HuH-7.5 (cell line): ENCODE measurements around the gene VWCE.
"Not testable (repeated sequence)": the region's sequence is repeated elsewhere in the genome, so short reads cannot be mapped to it uniquely, and the experiment has no call there.

ENCODE experiments used
- DNase-seq: peaks from one replicate; pipeline ENCODE4 v3.0.0; 2011; ENCODE audit warnings: low spot score

VWCE gene

GRCh38 chr11:61252332-61252731 lies 42.8 kb downstream of the VWCE start:
- DNase-seq, result not testable (repeated sequence)

- not testable (repeated sequence) for DNase-seq
Measured at GRCh38 chr11:61250796-61251765, 44.0 kb downstream of the VWCE start.

- not testable (repeated sequence) for DNase-seq
Measured at GRCh38 chr11:61249201-61249600, 45.9 kb downstream of the VWCE start.

GRCh38 chr11:61248071-61248470 lies 47.0 kb downstream of the VWCE start:
- DNase-seq, result not testable (repeated sequence)

GRCh38 chr11:61245284-61245964 lies 49.7 kb downstream of the VWCE start:
- not testable (repeated sequence) for DNase-seq

GRCh38 chr11:61241526-61241925 lies 53.6 kb downstream of the VWCE start:
- not testable (repeated sequence) for DNase-seq

- not testable (repeated sequence) for DNase-seq
Measured at GRCh38 chr11:61240875-61241274, 54.2 kb downstream of the VWCE start, which contains the start of gene PGA5. PGA5 (plus strand) TSS chr11:61241175; CDS start chr11:61241227, 52 bp downstream.

GRCh38 chr11:61240288-61240687 lies 54.8 kb downstream of the VWCE start:
- DNase-seq, result not testable (repeated sequence)

GRCh38 chr11:61237130-61237529 lies 58.0 kb downstream of the VWCE start:
- DNase-seq, result not testable (repeated sequence)

GRCh38 chr11:61232548-61233145 lies 62.5 kb downstream of the VWCE start:
- not testable (repeated sequence) for DNase-seq

- not testable (repeated sequence) for DNase-seq
Measured at GRCh38 chr11:61231585-61231984, 63.5 kb downstream of the VWCE start.

GRCh38 chr11:61231033-61231432 lies 64.1 kb downstream of the VWCE start:
- DNase-seq, result not testable (repeated sequence)

- DNase-seq, result not testable (repeated sequence)
Measured at GRCh38 chr11:61229458-61229857, 65.7 kb downstream of the VWCE start.

GRCh38 chr11:61226457-61227137 lies 68.5 kb downstream of the VWCE start:
- not testable (repeated sequence) for DNase-seq

GRCh38 chr11:61222692-61223091 lies 72.4 kb downstream of the VWCE start:
- DNase-seq, result not testable (repeated sequence)

- not testable (repeated sequence) for DNase-seq
Measured at GRCh38 chr11:61222047-61222446, 73.1 kb downstream of the VWCE start, which contains the start of gene PGA4. PGA4 (plus strand) TSS chr11:61222347; CDS start chr11:61222401, 54 bp downstream.

GRCh38 chr11:61219016-61219415 lies 76.1 kb downstream of the VWCE start:
- not testable (repeated sequence) for DNase-seq

GRCh38 chr11:61218306-61218705 lies 76.8 kb downstream of the VWCE start:
- not testable (repeated sequence) for DNase-seq

GRCh38 chr11:61213711-61214324 lies 81.3 kb downstream of the VWCE start:
- not testable (repeated sequence) for DNase-seq

- not testable (repeated sequence) for DNase-seq
Measured at GRCh38 chr11:61212202-61212601, 82.9 kb downstream of the VWCE start.
